GM12878 (cell line): ENCODE measurements around the gene EDNRA. TPM values are rescaled to one million over a fixed set of nuclear protein-coding genes. Genes with fewer than 3 reads are reported as not detected.

ENCODE experiments used
- ATAC-seq: fragments of 200-7000 bp; cut with Tn5 transposase; 3 replicates; pipeline ENCODE4 v1.9.1; 2020; ENCODE audit warnings: mild to moderate bottlenecking, moderate library complexity
- BruUV-seq: library from RNA; stranded (reverse); fragments of 400-500 nt; replicated peaks from 2 replicates; lab custom pipeline; 2021; lab: Mats Ljungman, UMichigan
- CTCF ChIA-PET: fragments of 300-600 bp; sonication (Branson Sonifier 250); formaldehyde crosslinking; extraction: SDS; loops from one replicate; lab custom pipeline; 2021; ENCODE audit warnings: inconsistent platforms; lab: Yijun Ruan, JAX
- POLR2A ChIA-PET: fragments of 350-600 bp; formaldehyde crosslinking; extraction: SDS; loops from one replicate; lab custom pipeline; 2021; ENCODE audit warnings: inconsistent platforms; lab: Charles Lee
- RAD21 ChIA-PET: fragments of 300-600 bp; sonication (Branson Sonifier 250); formaldehyde crosslinking; loops from one replicate; lab custom pipeline; 2023; ENCODE audit warnings: antibody characterized with exemption; ENCODE audit not compliant: unreplicated experiment; lab: Charles Lee
- SMC1A ChIA-PET: fragments of 300-600 bp; sonication (Branson Sonifier 250); formaldehyde crosslinking; loops from one replicate; lab custom pipeline; 2023; ENCODE audit not compliant: unreplicated experiment, uncharacterized antibody; lab: Charles Lee
- DNase-seq: peaks from one replicate; pipeline ENCODE4 v3.0.0-alpha.2; 2011; ENCODE audit warnings: low read depth, low spot score
- FAIRE-seq: peaks from 3 replicates; lab custom pipeline; 2011; peaks lifted over from hg19 to GRCh38; lab: Jason Lieb, UNC
- H2AFZ ChIP-seq: 2 replicates; pipeline ENCODE4 v1.6.0; 2011; ENCODE audit warnings: low read depth, low read length, control low read depth; ENCODE audit not compliant: control insufficient read depth
- H3K27ac ChIP-seq: 2 replicates; pipeline ENCODE4 v1.5.1; 2011; ENCODE audit warnings: control low read depth; ENCODE audit not compliant: control insufficient read depth, insufficient read depth
- H3K27me3 ChIP-seq, 2 experiments: replicated peaks in 1 of 2; 2 replicates each; pipeline versions ENCODE4 v1.6.0 to v1.6.1; 2011; ENCODE audit warnings: low read length in 1 of 2; ENCODE audit not compliant: control insufficient read depth in 2 of 2, insufficient read depth in 2 of 2
- H3K36me3 ChIP-seq, 2 experiments: 2 replicates each; pipeline ENCODE4 v1.5.1; 2011; ENCODE audit warnings: low read length in 1 of 2; ENCODE audit not compliant: control insufficient read depth in 2 of 2, insufficient read depth in 2 of 2
- H3K4me1 ChIP-seq: 2 replicates; pipeline ENCODE4 v1.6.1; 2011; ENCODE audit warnings: mild to moderate bottlenecking, low read length, moderate library complexity, mixed read lengths; ENCODE audit not compliant: control insufficient read depth, insufficient read depth
- H3K4me2 ChIP-seq: 2 replicates; pipeline ENCODE4 v1.6.0; 2011; ENCODE audit warnings: control low read depth; ENCODE audit not compliant: control insufficient read depth, insufficient read depth
- H3K4me3 ChIP-seq: fragments of 200-600 bp; sonication (generic); 2 replicates; pipeline ENCODE4 v1.5.1; 2016
- H3K79me2 ChIP-seq: 2 replicates; pipeline ENCODE4 v1.6.0; 2011; ENCODE audit warnings: low read length; ENCODE audit not compliant: control insufficient read depth, insufficient read depth
- H3K9ac ChIP-seq: 2 replicates; pipeline ENCODE4 v1.8.0; 2011; ENCODE audit warnings: low read length, control low read depth, mixed read lengths; ENCODE audit not compliant: control insufficient read depth, insufficient read depth
- H3K9me3 ChIP-seq: replicated peaks from 3 replicates; pipeline ENCODE4 v1.5.1; 2011; ENCODE audit warnings: mild to moderate bottlenecking, low read length; ENCODE audit not compliant: control insufficient read depth, insufficient read depth
- H4K20me1 ChIP-seq: 2 replicates; pipeline ENCODE4 v1.6.0; 2011; ENCODE audit not compliant: control insufficient read depth, insufficient read depth
- CHD1 ChIP-seq: IDR thresholded peaks from 2 replicates; pipeline ENCODE4 v1.6.1; 2012; ENCODE audit warnings: low read depth, low read length, improper control_type of control experiment
- ETV6 ChIP-seq, 2 experiments: fragments of 450-650 bp in 1 of 2; IDR thresholded peaks in 1 of 2; conservative IDR thresholded peaks in 1 of 2; 2 replicates each; pipeline ENCODE4 v1.6.1; 2014; ENCODE audit warnings: antibody characterized with exemption in 1 of 2, borderline replicate concordance in 1 of 2, low read depth in 1 of 2, mild to moderate bottlenecking in 1 of 2, moderate library complexity in 1 of 2
- POLR2AphosphoS2 ChIP-seq: IDR thresholded peaks from 2 replicates; pipeline ENCODE4 v1.6.1; 2011; ENCODE audit warnings: low read depth, mild to moderate bottlenecking, low read length, improper control_type of control experiment, moderate library complexity
- POLR2AphosphoS5 ChIP-seq: IDR thresholded peaks from 2 replicates; pipeline ENCODE4 v1.6.1; 2011; ENCODE audit warnings: mild to moderate bottlenecking, low read length, inconsistent platforms
- SRF ChIP-seq, 2 experiments: IDR thresholded peaks; 2 replicates each; pipeline ENCODE4 v1.6.1; 2011; ENCODE audit warnings: low read depth in 2 of 2, low read length in 2 of 2, mild to moderate bottlenecking in 1 of 2, moderate library complexity in 1 of 2
- TBL1XR1 ChIP-seq: IDR thresholded peaks from 2 replicates; pipeline ENCODE4 v1.6.1; 2012; ENCODE audit warnings: low read depth, low read length, improper control_type of control experiment
- TCF7 ChIP-seq: IDR thresholded peaks from 2 replicates; pipeline ENCODE4 v1.6.1; 2014; ENCODE audit warnings: antibody characterized with exemption, borderline replicate concordance
- ZNF384 ChIP-seq: IDR thresholded peaks from 2 replicates; pipeline ENCODE4 v1.6.1; 2012; ENCODE audit warnings: low read depth, mild to moderate bottlenecking, low read length, improper control_type of control experiment, borderline replicate concordance
- WGBS: methylation state at CpG from one replicate; pipeline ENCODE4 v1.1.6; 2016; ENCODE audit warnings: low lambda C conversion rate; ENCODE audit not compliant: insufficient replicate concordance, insufficient coverage; ENCODE audit errors: missing lambda C conversion rate; 5-methylcytosine and 5-hydroxymethylcytosine counted together
- in situ Hi-C: fragments of 300-500 bp; cut with MboI; formaldehyde crosslinking; loops from 9 replicates; pipeline ENCODE4 v1.14.3; 2018; ENCODE audit warnings: mixed read lengths
- intact Hi-C: fragments of 100-400 bp; cut with micrococcal nuclease; formaldehyde crosslinking; loops from one replicate; pipeline ENCODE4 v1.14.2; 2022; ENCODE audit not compliant: unreplicated experiment
- polyA plus RNA-seq, 11 experiments: library from polyadenylated mRNA; depleted of rRNA in 4 of 11; unstranded in 6 of 11; stranded (reverse) in 5 of 11; fragments of >200 nt; fragmentation: Nextera tagmentation in 4 of 11; fragmentation: Illumina TruSeq in 1 of 11; extraction: Ambion mirVana in 4 of 11; extraction: Trizol in 1 of 11; gene quantifications; 1 replicate in 1 of 11; 2 replicates in 10 of 11; pipeline versions ENCODE4 v1.2.1 to v1.2.3, GENCODE V29; 2011 to 2016; ENCODE audit warnings: inconsistent platforms in 2 of 11, missing spikeins in 2 of 11, low read depth in 1 of 11
- total RNA-seq, 4 experiments: library from RNA; depleted of rRNA in 3 of 4; stranded (reverse); fragments of >200 nt in 3 of 4; fragmentation: Illumina TruSeq in 1 of 4; extraction: Trizol in 1 of 4; gene quantifications; 2 replicates each; pipeline versions ENCODE4 v1.2.1 to v1.2.3, GENCODE V29; 2013 to 2021
- TF ChIP-seq, protein P1 (sequence below): fragments of 450-650 bp; IDR thresholded peaks from 2 replicates; pipeline ENCODE4 v1.6.1; 2016; ENCODE audit warnings: mild to moderate bottlenecking
- TF ChIP-seq, protein P2 (sequence below): IDR thresholded peaks from 2 replicates; pipeline ENCODE4 v1.6.1; 2011; ENCODE audit warnings: low read depth, low read length, improper control_type of control experiment, borderline replicate concordance
- TF ChIP-seq, protein P3 (sequence below): IDR thresholded peaks from 2 replicates; pipeline ENCODE4 v1.6.1; 2011; ENCODE audit warnings: low read depth, mild to moderate bottlenecking, low read length, moderate library complexity, borderline replicate concordance; ENCODE audit errors: extremely low read depth
- TF ChIP-seq, protein P4 (sequence below): fragments of 450-650 bp; IDR thresholded peaks from 2 replicates; pipeline ENCODE4 v1.6.1; 2017; ENCODE audit warnings: borderline replicate concordance

Gene EDNRA
- total and polyA plus RNA-seq, 10 of the 15 experiments (the other 5 are each of a cell fraction or from before 2014, with no cell fraction given): 0.01 to 0.32 (median 0.13) TPM

DNA sequence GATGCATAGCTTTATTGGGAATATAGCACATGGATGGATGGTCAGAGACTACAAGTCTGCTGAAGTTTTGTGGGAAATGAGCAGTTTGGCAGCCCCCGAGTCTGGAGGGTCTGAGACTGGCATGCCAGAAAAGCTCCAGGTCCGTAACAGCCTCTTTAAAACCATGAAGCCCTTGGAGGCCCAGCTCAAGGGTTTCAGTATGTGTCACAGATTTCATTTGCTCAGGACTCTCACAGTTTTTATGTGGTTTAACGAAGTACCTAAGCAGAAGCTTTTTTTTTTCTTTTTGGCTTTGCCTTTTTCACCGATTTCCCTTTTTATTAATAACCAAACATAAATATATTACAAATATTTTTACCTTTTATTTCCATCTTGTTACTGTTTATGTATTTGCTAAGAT lies 105.7 kb downstream of the EDNRA start (continued):
- TF ChIP-seq ZNF384 (peak; percentile 54; the same call in 1 of the 2 replicates), TCF7 (peak; percentile 80)

DNA sequence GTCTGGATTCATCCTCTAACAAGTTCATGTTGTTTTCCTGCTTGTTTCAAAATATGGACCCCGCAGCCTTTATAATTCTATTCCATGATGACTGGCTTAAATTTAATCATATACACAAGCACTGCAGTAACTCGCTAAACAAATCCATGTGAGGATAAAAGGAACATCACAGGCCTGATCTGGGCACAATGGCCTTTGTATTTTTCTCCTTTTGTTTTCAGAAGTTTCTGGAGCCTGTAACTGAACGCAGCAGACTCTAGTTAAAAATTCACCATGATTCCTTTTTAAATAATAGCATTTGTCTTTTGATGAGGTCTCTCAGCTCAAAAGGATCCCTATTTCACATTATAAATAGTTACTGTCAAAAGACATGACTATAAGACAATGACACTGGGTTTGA lies 106.1 kb downstream of the EDNRA start:
- FAIRE-seq: no peak
- ATAC-seq: no peak
- Histone ChIP-seq H4K20me1 (no peaks in the 10 kb centered on the region), H3K4me1 (peaks cover 7% of the 10 kb centered on the region; the same call in 1 of the 2 replicates), H3K36me3 (no peaks in the 10 kb centered on the region), H3K4me2 (no peak overlapping the region; the same call in 1 of the 2 replicates), H3K9ac (no peak overlapping the region)
- CTCF ChIA-PET: interaction anchor here (0.8 to 6.2 kb wide), 11 partner anchors 9 to 425 kb away, joined by 3 to 93 read pairs (median 5); partner anchors contain the start of gene TMEM184C
- intact Hi-C loops: no loop called here
- 65% methylated on average over 3 of the region's 3 CpGs for WGBS
- no TSS peak for BruUV-seq
- POLR2A ChIA-PET: interaction anchor here (0.5 kb wide), 1 partner anchor 396 kb away, joined by 5 read pairs; no protein-coding TSS in a partner anchor
- no peak for TF ChIP-seq SRF (IDR thresholded peaks at IDR 0.05; ENCODE audit: low read depth in 2 of 2, low read length in 2 of 2)
- TF ChIP-seq POLR2AphosphoS2: no peak
- TF ChIP-seq, protein P1, sequence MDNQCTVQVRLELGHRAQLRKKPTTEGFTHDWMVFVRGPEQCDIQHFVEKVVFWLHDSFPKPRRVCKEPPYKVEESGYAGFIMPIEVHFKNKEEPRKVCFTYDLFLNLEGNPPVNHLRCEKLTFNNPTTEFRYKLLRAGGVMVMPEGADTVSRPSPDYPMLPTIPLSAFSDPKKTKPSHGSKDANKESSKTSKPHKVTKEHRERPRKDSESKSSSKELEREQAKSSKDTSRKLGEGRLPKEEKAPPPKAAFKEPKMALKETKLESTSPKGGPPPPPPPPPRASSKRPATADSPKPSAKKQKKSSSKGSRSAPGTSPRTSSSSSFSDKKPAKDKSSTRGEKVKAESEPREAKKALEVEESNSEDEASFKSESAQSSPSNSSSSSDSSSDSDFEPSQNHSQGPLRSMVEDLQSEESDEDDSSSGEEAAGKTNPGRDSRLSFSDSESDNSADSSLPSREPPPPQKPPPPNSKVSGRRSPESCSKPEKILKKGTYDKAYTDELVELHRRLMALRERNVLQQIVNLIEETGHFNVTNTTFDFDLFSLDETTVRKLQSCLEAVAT: no peak
- TF ChIP-seq, protein P2, sequence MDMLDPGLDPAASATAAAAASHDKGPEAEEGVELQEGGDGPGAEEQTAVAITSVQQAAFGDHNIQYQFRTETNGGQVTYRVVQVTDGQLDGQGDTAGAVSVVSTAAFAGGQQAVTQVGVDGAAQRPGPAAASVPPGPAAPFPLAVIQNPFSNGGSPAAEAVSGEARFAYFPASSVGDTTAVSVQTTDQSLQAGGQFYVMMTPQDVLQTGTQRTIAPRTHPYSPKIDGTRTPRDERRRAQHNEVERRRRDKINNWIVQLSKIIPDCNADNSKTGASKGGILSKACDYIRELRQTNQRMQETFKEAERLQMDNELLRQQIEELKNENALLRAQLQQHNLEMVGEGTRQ: no peak
- TF ChIP-seq, protein P3, sequence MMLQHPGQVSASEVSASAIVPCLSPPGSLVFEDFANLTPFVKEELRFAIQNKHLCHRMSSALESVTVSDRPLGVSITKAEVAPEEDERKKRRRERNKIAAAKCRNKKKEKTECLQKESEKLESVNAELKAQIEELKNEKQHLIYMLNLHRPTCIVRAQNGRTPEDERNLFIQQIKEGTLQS: no peak
- TF ChIP-seq, protein P4, sequence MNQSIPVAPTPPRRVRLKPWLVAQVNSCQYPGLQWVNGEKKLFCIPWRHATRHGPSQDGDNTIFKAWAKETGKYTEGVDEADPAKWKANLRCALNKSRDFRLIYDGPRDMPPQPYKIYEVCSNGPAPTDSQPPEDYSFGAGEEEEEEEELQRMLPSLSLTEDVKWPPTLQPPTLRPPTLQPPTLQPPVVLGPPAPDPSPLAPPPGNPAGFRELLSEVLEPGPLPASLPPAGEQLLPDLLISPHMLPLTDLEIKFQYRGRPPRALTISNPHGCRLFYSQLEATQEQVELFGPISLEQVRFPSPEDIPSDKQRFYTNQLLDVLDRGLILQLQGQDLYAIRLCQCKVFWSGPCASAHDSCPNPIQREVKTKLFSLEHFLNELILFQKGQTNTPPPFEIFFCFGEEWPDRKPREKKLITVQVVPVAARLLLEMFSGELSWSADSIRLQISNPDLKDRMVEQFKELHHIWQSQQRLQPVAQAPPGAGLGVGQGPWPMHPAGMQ: no peak
- no peak for TF ChIP-seq ETV6 (conservative IDR thresholded peaks at IDR 0.05 in 1 of 2, IDR thresholded peaks at IDR 0.05 in 1 of 2; ENCODE audit: borderline replicate concordance in 1 of 2, low read depth in 1 of 2)
- no peak for TF ChIP-seq POLR2AphosphoS5
- no peak for TF ChIP-seq TBL1XR1
- no peak for TF ChIP-seq CHD1
- TF ChIP-seq, all 136 proteins: peak for 0
- ChIA-PET SMC1A (interaction anchor here (0.9 to 2.4 kb wide), 8 partner anchors 11 to 280 kb away, joined by 3 to 9 read pairs (median 4); no protein-coding TSS in a partner anchor), RAD21 (interaction anchor here (0.6 to 1.4 kb wide), 7 partner anchors 23 to 426 kb away, joined by 3 to 11 read pairs (median 5); no protein-coding TSS in a partner anchor)
- no peak overlapping the region for H2AFZ ChIP-seq
- no peak overlapping the region for H3K4me3 ChIP-seq
- H3K27ac ChIP-seq: no peak overlapping the region
- H3K9me3 ChIP-seq: peaks cover 4% of the 10 kb centered on the region; the same call in 1 of the 3 replicates
- in situ Hi-C loops: loop anchor here (5.0 kb wide), 1 partner anchor 70 kb away; no protein-coding TSS in a partner anchor
- DNase-seq: no peak
- H3K27me3 ChIP-seq: no peaks in the 10 kb centered on the region
- H3K79me2 ChIP-seq: no peaks in the 10 kb centered on the region
